Measurements from ENCODE around the gene TMEM53.

DNA sequence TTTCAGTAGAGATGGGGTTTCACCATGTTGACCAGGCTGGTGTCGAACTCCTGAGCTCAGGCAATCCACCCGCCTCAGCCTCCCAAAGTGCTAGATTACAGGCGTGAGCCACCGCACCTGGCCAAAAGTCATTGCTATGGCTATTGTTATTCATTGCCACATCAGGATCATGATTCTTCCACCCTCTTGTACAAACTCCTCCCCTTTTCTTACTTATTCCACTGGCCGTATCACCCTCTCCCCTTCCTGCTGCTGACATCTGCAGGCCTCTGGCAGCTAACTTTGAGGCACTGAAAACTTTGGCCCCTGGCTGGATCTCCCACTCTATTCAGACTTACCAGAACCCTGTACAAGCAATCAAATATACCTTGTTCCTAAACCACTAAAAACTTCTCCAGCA lies 10.9 kb downstream of the TMEM53 start:
- TF ChIP-seq, protein P1, sequence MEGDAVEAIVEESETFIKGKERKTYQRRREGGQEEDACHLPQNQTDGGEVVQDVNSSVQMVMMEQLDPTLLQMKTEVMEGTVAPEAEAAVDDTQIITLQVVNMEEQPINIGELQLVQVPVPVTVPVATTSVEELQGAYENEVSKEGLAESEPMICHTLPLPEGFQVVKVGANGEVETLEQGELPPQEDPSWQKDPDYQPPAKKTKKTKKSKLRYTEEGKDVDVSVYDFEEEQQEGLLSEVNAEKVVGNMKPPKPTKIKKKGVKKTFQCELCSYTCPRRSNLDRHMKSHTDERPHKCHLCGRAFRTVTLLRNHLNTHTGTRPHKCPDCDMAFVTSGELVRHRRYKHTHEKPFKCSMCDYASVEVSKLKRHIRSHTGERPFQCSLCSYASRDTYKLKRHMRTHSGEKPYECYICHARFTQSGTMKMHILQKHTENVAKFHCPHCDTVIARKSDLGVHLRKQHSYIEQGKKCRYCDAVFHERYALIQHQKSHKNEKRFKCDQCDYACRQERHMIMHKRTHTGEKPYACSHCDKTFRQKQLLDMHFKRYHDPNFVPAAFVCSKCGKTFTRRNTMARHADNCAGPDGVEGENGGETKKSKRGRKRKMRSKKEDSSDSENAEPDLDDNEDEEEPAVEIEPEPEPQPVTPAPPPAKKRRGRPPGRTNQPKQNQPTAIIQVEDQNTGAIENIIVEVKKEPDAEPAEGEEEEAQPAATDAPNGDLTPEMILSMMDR (IDR thresholded peaks at IDR 0.05): no peak
- no peak for TF ChIP-seq POLR2A (IDR thresholded peaks at IDR 0.05)
